Activated CD8-positive, alpha-beta T cell treated with anti-CD3 and anti-CD28 coated beads, Interleukin-2, amount 10 ng/mL, durations not matched to agents 7 days and 5 days (primary cell): ENCODE results near the gene CRTC1. TPM values are rescaled to one million over a fixed set of nuclear protein-coding genes. Genes with fewer than 3 reads are reported as not detected.

Experiments used
- ATAC-seq: fragments of 150-1000 bp; cut with Tn5 transposase; one replicate; pipeline ENCODE4 v1.10.0; 2021; ENCODE audit warnings: moderate library complexity
- CTCF ChIA-PET: fragments of 350-600 bp; sonication (Branson Sonifier 250); formaldehyde crosslinking; loops from one replicate; lab custom pipeline; 2021; ENCODE audit warnings: antibody characterized with exemption; lab: Charles Lee
- POLR2A ChIA-PET: fragments of 350-600 bp; sonication (Branson Sonifier 250); formaldehyde crosslinking; loops from one replicate; lab custom pipeline; 2021; ENCODE audit warnings: antibody characterized with exemption; lab: Charles Lee
- DNase-seq: peaks from one replicate; pipeline ENCODE4 v3.0.0-alpha.2; 2020
- H3K27ac Mint-ChIP-seq: one replicate; pipeline ENCODE4 v1.8.0; 2021; ENCODE audit warnings: mild to moderate bottlenecking, mixed read lengths
- H3K27me3 Mint-ChIP-seq: one replicate; pipeline ENCODE4 v1.8.0; 2021; ENCODE audit warnings: low read depth, mixed read lengths
- H3K36me3 Mint-ChIP-seq: one replicate; pipeline ENCODE4 v1.8.0; 2021; ENCODE audit warnings: low read depth, mixed read lengths
- H3K4me1 Mint-ChIP-seq: one replicate; pipeline ENCODE4 v1.8.0; 2021; ENCODE audit warnings: low read depth, mixed read lengths
- H3K4me3 Mint-ChIP-seq: one replicate; pipeline ENCODE4 v1.8.0; 2021; ENCODE audit warnings: mild to moderate bottlenecking, mixed read lengths
- H3K9me3 Mint-ChIP-seq: one replicate; pipeline ENCODE4 v1.8.0; 2022; ENCODE audit warnings: mixed read lengths; ENCODE audit not compliant: insufficient read depth
- total RNA-seq, 2 experiments: library from RNA; stranded (reverse); gene quantifications; one replicate each; pipeline ENCODE4 v1.2.3, GENCODE V29; 2021

CRTC1 gene
- total RNA-seq, 2 experiments from 2014 or later, result 7.0 to 8.0 TPM

- Mint-ChIP-seq H3K4me1 (peaks cover 17% of the 10 kb centered on the region), H3K9me3 (no peaks in the 10 kb centered on the region), H3K27ac (no peak overlapping the region), H3K36me3 (no peaks in the 10 kb centered on the region), H3K4me3 (no peak overlapping the region), H3K27me3 (no peaks in the 10 kb centered on the region)
- ATAC-seq (no peak), DNase-seq (no peak)
- CTCF ChIA-PET, result no interaction called here
- POLR2A ChIA-PET, result interaction anchor here (0.6 kb wide), 1 partner anchor 653 kb away, joined by 3 read pairs; no protein-coding TSS in a partner anchor
Measured at GRCh38 chr19:18711893-18712292, 28.4 kb downstream of the CRTC1 start.

DNA sequence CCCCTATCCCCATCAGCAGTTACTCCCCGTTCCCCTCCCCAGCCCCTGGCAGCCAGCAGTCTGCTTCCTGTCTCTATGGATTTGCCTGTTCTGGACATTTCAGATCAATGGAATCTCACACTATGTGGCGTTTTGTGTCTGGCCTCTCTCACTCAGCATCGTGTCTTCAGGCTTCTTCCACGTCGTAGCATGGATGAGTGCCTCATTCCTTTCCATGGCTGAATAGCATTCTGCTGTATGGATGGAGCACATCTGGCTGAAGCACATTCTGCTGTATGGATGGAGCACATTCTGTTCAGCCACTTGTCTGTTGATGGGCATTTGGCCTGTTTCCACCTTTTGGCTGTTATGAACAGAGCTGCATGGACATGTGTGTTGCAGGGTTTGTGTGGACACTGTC lies 29.5 kb downstream of the CRTC1 start:
- ChIA-PET CTCF (no interaction called here), POLR2A (interaction anchor here (0.7 to 1.0 kb wide), 2 partner anchors 119 to 521 kb away, joined by 3 read pairs; partner anchors contain the start of gene UPF1)
- Mint-ChIP-seq H3K4me3 (no peak overlapping the region), H3K27me3 (no peaks in the 10 kb centered on the region), H3K4me1 (peaks cover 18% of the 10 kb centered on the region), H3K27ac (no peak overlapping the region), H3K36me3 (no peaks in the 10 kb centered on the region), H3K9me3 (no peaks in the 10 kb centered on the region)
- ATAC-seq (no peak), DNase-seq (no peak)

- no peaks in the 10 kb centered on the region for H3K27me3 Mint-ChIP-seq
- no peaks in the 10 kb centered on the region for H3K9me3 Mint-ChIP-seq
- no peak overlapping the region for H3K27ac Mint-ChIP-seq
- CTCF ChIA-PET, result no interaction called here
- POLR2A ChIA-PET, result interaction anchor here (0.7 to 1.0 kb wide), 2 partner anchors 118 to 521 kb away, joined by 3 read pairs; partner anchors contain the start of gene UPF1
- ATAC-seq (peak; percentile 47), DNase-seq (no peak)
- no peaks in the 10 kb centered on the region for H3K36me3 Mint-ChIP-seq
- H3K4me1 Mint-ChIP-seq, result peaks cover 18% of the 10 kb centered on the region
- no peak overlapping the region for H3K4me3 Mint-ChIP-seq
Measured at GRCh38 chr19:18713550-18714117, 30.2 kb downstream of the CRTC1 start.

GRCh38 chr19:18715416-18715815 lies 31.9 kb downstream of the CRTC1 start:
- H3K9me3 Mint-ChIP-seq, result no peaks in the 10 kb centered on the region
- H3K4me3 Mint-ChIP-seq, result no peak overlapping the region
- ATAC-seq (no peak), DNase-seq (no peak)
- ChIA-PET POLR2A (interaction anchor here (0.8 kb wide), 1 partner anchor 14 kb away, joined by 3 read pairs; no protein-coding TSS in a partner anchor), CTCF (no interaction called here)
- no peaks in the 10 kb centered on the region for H3K27me3 Mint-ChIP-seq
- H3K36me3 Mint-ChIP-seq, result no peaks in the 10 kb centered on the region
- peaks cover 15% of the 10 kb centered on the region for H3K4me1 Mint-ChIP-seq
- no peak overlapping the region for H3K27ac Mint-ChIP-seq

GRCh38 chr19:18716857-18717256 lies 33.4 kb downstream of the CRTC1 start:
- no peaks in the 10 kb centered on the region for H3K27me3 Mint-ChIP-seq
- CTCF ChIA-PET, result no interaction called here
- no peak for DNase-seq
- H3K9me3 Mint-ChIP-seq, result no peaks in the 10 kb centered on the region
- no peak overlapping the region for H3K27ac Mint-ChIP-seq
- POLR2A ChIA-PET, result no interaction called here
- no peaks in the 10 kb centered on the region for H3K36me3 Mint-ChIP-seq
- no peak for ATAC-seq
- peaks cover 15% of the 10 kb centered on the region for H3K4me1 Mint-ChIP-seq
- H3K4me3 Mint-ChIP-seq, result no peak overlapping the region

DNA sequence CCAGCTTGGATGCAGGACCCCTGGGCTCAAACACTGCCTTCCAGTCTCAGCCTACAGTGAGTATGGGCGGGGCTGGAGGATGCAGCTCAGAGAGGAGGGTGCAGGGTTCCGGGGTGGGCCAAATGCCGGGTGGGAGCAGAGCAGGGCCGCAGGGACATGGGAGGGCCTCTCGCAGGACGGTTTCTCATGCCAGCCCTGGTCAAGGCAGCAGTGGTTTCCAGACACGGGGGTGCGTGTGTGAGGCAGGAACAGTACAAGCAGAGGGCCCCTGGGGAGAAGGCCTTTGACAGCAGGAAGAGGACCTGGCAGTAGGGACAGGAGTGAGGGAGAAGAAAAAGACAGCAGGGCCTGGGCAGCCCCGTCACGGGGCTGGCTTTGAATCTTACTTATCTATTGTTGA lies 34.1 kb downstream of the CRTC1 start:
- Mint-ChIP-seq H3K4me3 (no peak overlapping the region), H3K27ac (no peak overlapping the region), H3K9me3 (no peaks in the 10 kb centered on the region), H3K27me3 (no peaks in the 10 kb centered on the region), H3K36me3 (no peaks in the 10 kb centered on the region), H3K4me1 (peaks cover 15% of the 10 kb centered on the region)
- CTCF ChIA-PET, result no interaction called here
- ATAC-seq (no peak), DNase-seq (no peak)
- POLR2A ChIA-PET, result interaction anchor here (0.6 kb wide), 1 partner anchor 524 kb away, joined by 3 read pairs; no protein-coding TSS in a partner anchor

GRCh38 chr19:18718015-18718526 lies 34.6 kb downstream of the CRTC1 start:
- no peak for DNase-seq
- no peak overlapping the region for H3K27ac Mint-ChIP-seq
- no peak for ATAC-seq
- H3K27me3 Mint-ChIP-seq, result no peaks in the 10 kb centered on the region
- H3K36me3 Mint-ChIP-seq, result no peaks in the 10 kb centered on the region
- ChIA-PET POLR2A (interaction anchor here (0.6 kb wide), 1 partner anchor 523 kb away, joined by 3 read pairs; no protein-coding TSS in a partner anchor), CTCF (no interaction called here)
- no peaks in the 10 kb centered on the region for H3K9me3 Mint-ChIP-seq
- peaks cover 15% of the 10 kb centered on the region for H3K4me1 Mint-ChIP-seq
- no peak overlapping the region for H3K4me3 Mint-ChIP-seq

GRCh38 chr19:18718846-18719458 lies 35.5 kb downstream of the CRTC1 start:
- no peak overlapping the region for H3K27ac Mint-ChIP-seq
- no peaks in the 10 kb centered on the region for H3K36me3 Mint-ChIP-seq
- ChIA-PET POLR2A (no interaction called here), CTCF (no interaction called here)
- no peak for ATAC-seq
- H3K9me3 Mint-ChIP-seq, result no peaks in the 10 kb centered on the region
- peaks cover 8% of the 10 kb centered on the region for H3K4me1 Mint-ChIP-seq
- DNase-seq, result no peak
- H3K27me3 Mint-ChIP-seq, result no peaks in the 10 kb centered on the region
- no peak overlapping the region for H3K4me3 Mint-ChIP-seq

DNA sequence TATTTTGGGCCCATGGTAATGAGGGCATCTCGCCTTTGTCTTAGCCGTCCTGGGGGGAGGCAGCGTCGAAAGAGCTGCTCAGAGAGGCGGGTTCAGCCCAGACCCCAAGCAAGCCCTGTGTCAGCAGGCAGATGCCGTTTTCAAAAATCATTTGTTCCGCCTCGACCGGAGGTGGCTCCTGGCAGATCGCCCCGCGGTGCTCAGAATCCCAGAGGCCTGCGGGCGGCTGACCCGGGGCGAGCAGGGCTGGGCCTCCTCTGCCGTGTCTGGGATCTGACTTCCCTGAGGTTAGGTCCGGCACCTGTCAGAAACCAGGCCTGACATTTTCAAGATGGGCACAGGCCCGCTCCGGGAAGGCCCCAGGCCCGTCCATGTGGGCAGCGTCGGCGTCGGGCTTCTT lies 36.1 kb downstream of the CRTC1 start:
- POLR2A ChIA-PET, result no interaction called here
- no peak for DNase-seq
- CTCF ChIA-PET, result no interaction called here
- peaks cover 8% of the 10 kb centered on the region for H3K4me1 Mint-ChIP-seq
- ATAC-seq, result no peak
- H3K27me3 Mint-ChIP-seq, result no peaks in the 10 kb centered on the region
- H3K9me3 Mint-ChIP-seq, result no peaks in the 10 kb centered on the region
- H3K36me3 Mint-ChIP-seq, result no peaks in the 10 kb centered on the region
- no peak overlapping the region for H3K4me3 Mint-ChIP-seq
- no peak overlapping the region for H3K27ac Mint-ChIP-seq

GRCh38 chr19:18723871-18724377 lies 40.4 kb downstream of the CRTC1 start:
- no peaks in the 10 kb centered on the region for H3K36me3 Mint-ChIP-seq
- no peak overlapping the region for H3K27ac Mint-ChIP-seq
- no peaks in the 10 kb centered on the region for H3K4me1 Mint-ChIP-seq
- H3K9me3 Mint-ChIP-seq, result no peaks in the 10 kb centered on the region
- H3K27me3 Mint-ChIP-seq, result no peaks in the 10 kb centered on the region
- ChIA-PET POLR2A (no interaction called here), CTCF (no interaction called here)
- ATAC-seq, result no peak
- no peak for DNase-seq
- H3K4me3 Mint-ChIP-seq, result no peak overlapping the region

- Mint-ChIP-seq H3K9me3 (no peaks in the 10 kb centered on the region), H3K4me1 (no peaks in the 10 kb centered on the region), H3K4me3 (no peak overlapping the region), H3K36me3 (no peaks in the 10 kb centered on the region), H3K27me3 (no peaks in the 10 kb centered on the region), H3K27ac (no peak overlapping the region)
- POLR2A ChIA-PET, result no interaction called here
- CTCF ChIA-PET, result no interaction called here
- ATAC-seq (no peak), DNase-seq (no peak)
Measured at GRCh38 chr19:18725841-18726770, 42.6 kb downstream of the CRTC1 start.
